Testis (tissue), 2 donors: ENCODE results near the gene PPBP.
"Not testable (repeated sequence)": the region's sequence is repeated elsewhere in the genome, so short reads cannot be mapped to it uniquely, and the experiment has no call there.

Experiments used
- CTCF ChIP-seq, 3 experiments: fragments of 450-650 bp in 2 of 3; fragments of 200-600 bp in 1 of 3; sonication (generic) in 1 of 3; IDR thresholded peaks; one replicate each; pipeline ENCODE4 v1.5.1; 2016 to 2019; ENCODE audit warnings: antibody characterized with exemption in 3 of 3, mild to moderate bottlenecking in 2 of 3, moderate library complexity in 1 of 3
- POLR2A ChIP-seq: fragments of 450-650 bp; IDR thresholded peaks from one replicate; pipeline ENCODE4 v1.6.1; 2017; ENCODE audit warnings: antibody characterized with exemption, mild to moderate bottlenecking, moderate library complexity

DNA sequence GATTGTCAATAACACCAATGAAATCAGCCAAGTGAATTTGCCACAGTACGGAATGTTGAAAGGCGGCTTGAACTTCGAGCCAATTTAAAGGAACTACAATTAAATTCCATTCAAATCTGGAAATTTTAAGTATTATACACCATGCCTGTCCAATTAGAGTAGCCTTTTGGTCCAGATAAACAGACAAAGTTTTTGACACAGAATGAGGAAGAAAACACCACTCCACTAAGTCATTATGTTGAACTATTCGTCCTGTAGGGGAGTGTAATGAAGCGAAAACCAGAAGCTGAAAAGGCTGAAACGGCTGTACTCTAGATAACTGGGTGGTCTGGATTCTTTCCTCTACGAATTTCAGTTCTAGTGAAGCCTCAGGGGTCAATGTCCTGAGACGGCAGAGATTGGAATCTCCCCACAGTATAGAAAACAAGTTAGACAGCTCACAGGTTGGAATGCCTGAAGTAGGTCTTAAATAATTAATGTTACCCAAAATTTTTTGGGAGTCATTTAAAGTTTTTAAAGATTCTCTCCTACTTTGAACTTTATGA, 37.5 kb downstream of the PPBP start:
- TF ChIP-seq CTCF (IDR thresholded peaks at IDR 0.05); POLR2A: not testable (repeated sequence)
